ENCODE data around the gene BRINP1.

Gene BRINP1

GRCh38 chr9:119313846-119314245 lies 55.4 kb downstream of the BRINP1 start:
- no peak for TF ChIP-seq CTCF (IDR thresholded peaks at IDR 0.05; ENCODE audit: low read depth, low read length, missing control alignments)
- DNase-seq (ENCODE audit: low read depth) = no peak
- no peak overlapping the region for H3K4me3 ChIP-seq (ENCODE audit: low read depth, low read length)

- no peak for DNase-seq (ENCODE audit: low read depth)
- no peak for TF ChIP-seq CTCF (IDR thresholded peaks at IDR 0.05; ENCODE audit: low read depth, low read length, missing control alignments)
- no peak overlapping the region for H3K4me3 ChIP-seq (ENCODE audit: low read depth, low read length)
These were observed 58.5 kb downstream of the BRINP1 start for GRCh38 chr9:119310741-119311140.

DNA sequence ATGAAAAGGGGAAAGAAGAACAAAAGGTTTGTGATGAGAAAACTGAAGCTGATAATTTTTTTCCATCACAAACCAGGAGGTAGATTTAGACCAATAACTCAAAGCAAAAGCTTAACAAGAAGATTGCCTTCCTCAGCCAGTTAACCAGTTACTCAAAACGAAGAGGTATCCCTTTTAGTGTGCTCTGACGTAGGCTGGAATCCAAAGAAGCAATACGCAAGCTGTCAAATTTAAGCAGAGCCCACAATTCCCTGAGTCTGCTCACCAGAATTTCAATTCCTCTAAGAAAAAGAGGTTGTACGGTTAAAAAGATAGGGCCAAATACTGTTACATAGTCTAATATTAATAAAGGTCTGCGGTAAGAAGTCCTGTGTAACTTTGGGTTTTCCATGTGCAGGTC lies 61.8 kb downstream of the BRINP1 start:
- no peak for TF ChIP-seq CTCF (IDR thresholded peaks at IDR 0.05; ENCODE audit: low read depth, low read length, missing control alignments)
- DNase-seq (ENCODE audit: low read depth) = no peak

DNA sequence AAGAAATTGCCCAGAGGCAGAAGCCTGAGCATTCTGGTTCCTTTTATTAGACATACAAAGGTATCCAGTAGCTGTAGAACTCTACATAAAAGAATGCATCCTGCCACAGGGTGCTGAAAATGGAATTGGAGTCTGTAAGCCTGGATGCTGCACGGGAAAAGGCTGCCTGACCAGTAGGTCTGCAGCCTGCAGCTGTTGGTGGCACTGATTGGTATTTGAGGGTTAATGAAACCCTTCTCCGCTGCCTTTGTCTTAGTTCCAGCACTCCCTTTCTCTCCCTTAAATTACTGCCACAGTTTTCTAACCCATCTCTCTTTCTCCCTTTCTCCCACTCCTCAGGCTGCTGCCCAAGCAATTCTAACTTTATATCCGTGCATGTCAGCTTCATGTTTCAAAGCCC lies 64.7 kb downstream of the BRINP1 start:
- no peak for DNase-seq (ENCODE audit: low read depth)
- no peak overlapping the region for H3K4me3 ChIP-seq (ENCODE audit: low read depth, low read length)
- TF ChIP-seq CTCF (IDR thresholded peaks at IDR 0.05; ENCODE audit: low read depth, low read length, missing control alignments) = no peak

More for the DNA sequence above, 61.8 kb downstream of the BRINP1 start:
- H3K4me3 ChIP-seq (ENCODE audit: low read depth, low read length) = no peak overlapping the region

DNA sequence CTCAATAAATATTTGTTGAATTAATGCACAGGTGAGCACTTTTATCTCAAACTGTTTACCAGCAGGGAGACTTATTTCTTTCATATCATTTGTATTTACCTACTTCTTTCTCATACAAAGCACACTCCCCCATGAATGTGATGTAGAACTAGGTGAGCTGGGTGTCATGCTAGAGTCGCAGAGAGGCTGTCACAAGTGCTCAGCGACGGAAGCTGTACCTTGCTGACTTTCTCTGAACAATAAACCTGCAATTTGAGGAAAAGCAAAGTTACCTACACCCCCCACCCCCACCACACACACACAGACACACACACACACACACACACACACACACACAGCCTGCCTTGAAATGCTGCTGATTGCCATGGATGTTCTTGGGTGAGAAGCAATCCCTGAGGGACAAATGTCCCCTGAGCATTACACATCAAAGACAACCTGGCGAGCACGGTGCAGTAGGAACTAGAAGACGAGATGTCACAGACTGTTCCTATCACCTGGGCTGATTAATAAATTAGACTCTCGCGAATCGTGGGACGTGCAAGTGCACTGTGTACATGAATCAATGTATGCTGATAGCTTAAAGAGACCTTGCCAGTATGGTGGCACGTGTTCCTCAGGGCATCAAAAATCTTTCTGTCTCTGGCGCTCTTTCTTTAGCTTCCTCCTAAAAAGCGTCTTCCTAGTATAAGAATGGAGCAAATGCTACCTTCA lies 66.1 kb downstream of the BRINP1 start:
- no peak overlapping the region for H3K4me3 ChIP-seq (ENCODE audit: low read depth, low read length)
- no peak for TF ChIP-seq CTCF (IDR thresholded peaks at IDR 0.05; ENCODE audit: low read depth, low read length, missing control alignments)
- DNase-seq (ENCODE audit: low read depth) = no peak

GRCh38 chr9:119298076-119298853 lies 71.0 kb downstream of the BRINP1 start:
- TF ChIP-seq CTCF (IDR thresholded peaks at IDR 0.05; ENCODE audit: low read depth, low read length, missing control alignments) = no peak
- no peak overlapping the region for H3K4me3 ChIP-seq (ENCODE audit: low read depth, low read length)
- DNase-seq (ENCODE audit: low read depth) = no peak

All from GM12864 (cell line).